ENCODE data around the gene DEPP1. TPM values are rescaled to one million over a fixed set of nuclear protein-coding genes. Genes with fewer than 3 reads are reported as not detected.
A peak's percentile ranks its signal among the peaks of the same experiment; 100 is the strongest.

DEPP1 gene
- total RNA-seq, 1 experiment from 2014 or later = 3.8 TPM

DNA sequence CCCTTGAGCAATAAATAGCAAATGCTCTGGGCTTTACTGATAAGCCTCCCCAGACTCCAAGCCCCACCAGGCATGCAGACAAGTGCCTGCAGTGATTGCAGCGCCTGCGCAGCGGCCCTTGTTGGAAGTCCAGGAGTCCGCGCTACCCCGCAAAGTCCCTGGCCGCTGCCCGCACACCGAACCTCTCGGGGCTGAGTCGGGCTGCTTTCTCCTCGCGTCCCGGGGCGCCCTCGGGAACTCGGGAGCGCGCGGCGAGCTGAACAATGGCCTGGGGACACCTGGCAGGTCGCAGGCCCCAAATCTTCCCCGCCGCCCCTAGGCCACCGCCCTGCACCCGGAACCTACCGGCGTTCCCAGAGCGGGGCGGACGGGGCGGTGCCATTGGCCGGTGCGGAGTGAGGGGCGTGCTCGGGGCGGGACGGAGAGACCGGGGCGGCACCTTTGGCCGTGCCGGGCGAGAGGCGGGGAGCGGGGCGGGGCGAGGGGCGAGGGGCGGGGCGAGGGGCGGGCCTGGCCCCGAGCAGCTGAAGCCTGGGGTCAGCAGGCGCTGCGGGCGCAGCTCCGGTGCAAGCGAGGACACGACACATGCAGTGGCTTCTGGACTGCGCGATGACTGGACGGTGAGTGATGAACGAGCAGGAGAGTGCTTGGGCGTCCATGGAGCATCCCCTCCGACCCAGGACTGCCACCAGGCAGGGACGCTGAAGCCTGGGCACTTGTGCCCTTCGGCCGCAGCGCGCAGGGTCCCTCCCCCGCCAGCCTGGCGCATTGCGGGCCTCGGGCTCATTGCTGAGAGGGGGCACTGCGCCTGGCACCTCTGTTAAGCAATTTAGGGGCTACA, 19.1 kb downstream of the DEPP1 start, which contains the start of gene RASSF4:
RASSF4 (plus strand) TSS at position 556 of the 841 bp plus-strand sequence. CDS start 10,401 bp downstream, outside the sequence.
- Histone ChIP-seq H2AFZ (ENCODE audit: low read depth, low read length, poor library complexity, severe bottlenecking) (peak within 1 kb of the TSS; percentile 35), H3K27me3 (ENCODE audit: insufficient read depth, low read length) (no peaks in the 10 kb centered on the region), H4K20me1 (ENCODE audit: insufficient read depth) (no peaks in the 10 kb centered on the region), H3K9me3 (ENCODE audit: control insufficient read depth in 1 of 2, insufficient read depth in 1 of 2, low read depth in 1 of 2, low read length in 2 of 2) (no peaks in the 10 kb centered on the region), H3K4me1 (ENCODE audit: control insufficient read depth in 1 of 2, insufficient read depth in 2 of 2, low read length in 2 of 2) (peaks cover 3 to 17% of the 10 kb centered on the region in 2 experiments; a peak in 3 of 4 replicates), H3K9ac (ENCODE audit: low read length) (peak within 1 kb of the TSS; percentile 79), H3K9me2 (ENCODE audit: insufficient read depth) (no peaks in the 10 kb centered on the region), H3K4me2 (ENCODE audit: low read length) (peak within 1 kb of the TSS; percentile 98), H3K36me3 (ENCODE audit: control insufficient read depth in 1 of 2, insufficient read depth in 2 of 2, low read length in 2 of 2) (no peaks in the 10 kb centered on the region), H3K4me3 (replicated peaks in 1 of 2; ENCODE audit: low read depth in 1 of 2, low read length in 2 of 2) (peak within 1 kb of the TSS; percentile 75 to 92), H3K27ac (ENCODE audit: low read depth, low read length) (peak within 1 kb of the TSS; percentile 50), H3K79me2 (ENCODE audit: insufficient read depth, low read length) (no peaks in the 10 kb centered on the region)
- peak; percentile 90 for TF ChIP-seq POLR2AphosphoS5 (IDR thresholded peaks at IDR 0.05; ENCODE audit: low read depth, low read length)
- TF ChIP-seq TCF7L2 (IDR thresholded peaks at IDR 0.05; ENCODE audit: borderline replicate concordance, extremely low read depth, insufficient read depth, insufficient read length) = peak; percentile 32
- peak; percentile 85 for TF ChIP-seq ZFX (IDR thresholded peaks at IDR 0.05)
- TF ChIP-seq EGR1 (IDR thresholded peaks at IDR 0.05; ENCODE audit: low read depth) = no peak
- no peak for TF ChIP-seq FOSL1 (IDR thresholded peaks at IDR 0.05; ENCODE audit: low read depth)
- TF ChIP-seq SIN3A (IDR thresholded peaks at IDR 0.05; ENCODE audit: low read depth) = no peak
- peak; percentile 44 for TF ChIP-seq POLR2A (IDR thresholded peaks at IDR 0.05; ENCODE audit: borderline replicate concordance, extremely low read depth, insufficient read depth, insufficient read length)
- peak; percentile 37 for TF ChIP-seq YY1 (IDR thresholded peaks at IDR 0.05; ENCODE audit: extremely low read depth, insufficient replicate concordance, low read depth, low read length)
- intact Hi-C loops (cut with micrococcal nuclease) = loop anchor here (1.0 kb wide), 1 partner anchor 19 kb away; the partner anchor contains the start of gene DEPP1
- peak; percentile 52 for DNase-seq (ENCODE audit: low read depth, low spot score)
- POLR2A ChIA-PET = no interaction called here
- peak; percentile 100 for ATAC-seq
- RAD21 ChIA-PET (ENCODE audit: low non-redundant PET in 1 of 2, low total read pairs in 2 of 2, uncharacterized antibody in 2 of 2, unreplicated experiment in 2 of 2) = interaction anchor here in 1 of 2 experiments (1.0 kb wide), 1 partner anchor 26 kb away, joined by 3 read pairs; no protein-coding TSS in a partner anchor
- TSS peak; percentile 81 for BruUV-seq (replicated peaks)
- CTCF ChIA-PET = interaction anchor here (1.7 kb wide), 1 partner anchor 27 kb away, joined by 4 read pairs; no protein-coding TSS in a partner anchor

DNA sequence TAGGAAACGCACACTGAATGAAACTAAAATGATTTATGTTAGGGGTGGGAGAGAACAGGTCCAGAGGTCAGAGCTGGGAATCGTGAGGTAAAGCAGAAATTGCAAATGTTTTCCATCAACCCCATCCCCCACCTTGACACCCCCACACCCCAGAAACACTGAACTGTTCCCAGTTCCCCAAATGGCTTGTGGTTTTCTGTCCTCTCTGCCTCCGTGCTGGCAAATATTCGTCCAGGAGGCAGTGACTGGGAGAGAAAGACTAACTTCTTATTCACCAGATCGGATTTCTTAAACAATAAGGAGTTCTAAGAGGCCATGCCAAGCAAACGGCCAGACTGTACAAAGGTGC, 19.7 kb downstream of the DEPP1 start:
- Histone ChIP-seq H3K36me3 (ENCODE audit: control insufficient read depth in 1 of 2, insufficient read depth in 2 of 2, low read length in 2 of 2) (no peaks in the 10 kb centered on the region), H3K4me2 (ENCODE audit: low read length) (peak overlapping the region; percentile 98), H3K4me3 (replicated peaks in 1 of 2; ENCODE audit: low read depth in 1 of 2, low read length in 2 of 2) (peak overlapping the region; percentile 75 to 92), H2AFZ (ENCODE audit: low read depth, low read length, poor library complexity, severe bottlenecking) (no peak overlapping the region), H3K9me3 (ENCODE audit: control insufficient read depth in 1 of 2, insufficient read depth in 1 of 2, low read depth in 1 of 2, low read length in 2 of 2) (no peaks in the 10 kb centered on the region), H3K27me3 (ENCODE audit: insufficient read depth, low read length) (no peaks in the 10 kb centered on the region), H3K27ac (ENCODE audit: low read depth, low read length) (peak overlapping the region; percentile 50), H4K20me1 (ENCODE audit: insufficient read depth) (no peaks in the 10 kb centered on the region), H3K4me1 (ENCODE audit: control insufficient read depth in 1 of 2, insufficient read depth in 2 of 2, low read length in 2 of 2) (peaks cover 3 to 17% of the 10 kb centered on the region in 2 experiments; a peak in 3 of 4 replicates), H3K9me2 (ENCODE audit: insufficient read depth) (no peaks in the 10 kb centered on the region), H3K9ac (ENCODE audit: low read length) (peak overlapping the region; percentile 79), H3K79me2 (ENCODE audit: insufficient read depth, low read length) (no peaks in the 10 kb centered on the region)
- no TSS peak for BruUV-seq (replicated peaks)
- ATAC-seq = no peak
- RAD21 ChIA-PET (ENCODE audit: low non-redundant PET in 1 of 2, low total read pairs in 2 of 2, uncharacterized antibody in 2 of 2, unreplicated experiment in 2 of 2) = interaction anchor here in 1 of 2 experiments (1.0 kb wide), 1 partner anchor 26 kb away, joined by 3 read pairs; no protein-coding TSS in a partner anchor
- POLR2A ChIA-PET = no interaction called here
- CTCF ChIA-PET = interaction anchor here (1.7 kb wide), 1 partner anchor 26 kb away, joined by 4 read pairs; no protein-coding TSS in a partner anchor
- intact Hi-C loops (cut with micrococcal nuclease) = loop anchor here (1.0 kb wide), 1 partner anchor 19 kb away; the partner anchor contains the start of gene DEPP1
- no peak for DNase-seq (ENCODE audit: low read depth, low spot score)
- TF ChIP-seq EGR1 (IDR thresholded peaks at IDR 0.05; ENCODE audit: low read depth) (no peak), CEBPB (IDR thresholded peaks at IDR 0.05; ENCODE audit: low read depth) (no peak), ELF1 (IDR thresholded peaks at IDR 0.05; ENCODE audit: borderline replicate concordance, low read depth) (no peak), SP1 (IDR thresholded peaks at IDR 0.05; ENCODE audit: low read depth) (no peak), JUND (IDR thresholded peaks at IDR 0.05) (no peak), SRF (IDR thresholded peaks at IDR 0.05; ENCODE audit: low read depth) (no peak), RAD21 (IDR thresholded peaks at IDR 0.05; ENCODE audit: low read depth) (no peak)
- TF ChIP-seq, protein P1, sequence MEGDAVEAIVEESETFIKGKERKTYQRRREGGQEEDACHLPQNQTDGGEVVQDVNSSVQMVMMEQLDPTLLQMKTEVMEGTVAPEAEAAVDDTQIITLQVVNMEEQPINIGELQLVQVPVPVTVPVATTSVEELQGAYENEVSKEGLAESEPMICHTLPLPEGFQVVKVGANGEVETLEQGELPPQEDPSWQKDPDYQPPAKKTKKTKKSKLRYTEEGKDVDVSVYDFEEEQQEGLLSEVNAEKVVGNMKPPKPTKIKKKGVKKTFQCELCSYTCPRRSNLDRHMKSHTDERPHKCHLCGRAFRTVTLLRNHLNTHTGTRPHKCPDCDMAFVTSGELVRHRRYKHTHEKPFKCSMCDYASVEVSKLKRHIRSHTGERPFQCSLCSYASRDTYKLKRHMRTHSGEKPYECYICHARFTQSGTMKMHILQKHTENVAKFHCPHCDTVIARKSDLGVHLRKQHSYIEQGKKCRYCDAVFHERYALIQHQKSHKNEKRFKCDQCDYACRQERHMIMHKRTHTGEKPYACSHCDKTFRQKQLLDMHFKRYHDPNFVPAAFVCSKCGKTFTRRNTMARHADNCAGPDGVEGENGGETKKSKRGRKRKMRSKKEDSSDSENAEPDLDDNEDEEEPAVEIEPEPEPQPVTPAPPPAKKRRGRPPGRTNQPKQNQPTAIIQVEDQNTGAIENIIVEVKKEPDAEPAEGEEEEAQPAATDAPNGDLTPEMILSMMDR (IDR thresholded peaks at IDR 0.05 in 2 of 3, conservative IDR thresholded peaks at IDR 0.05 in 1 of 3; ENCODE audit: borderline replicate concordance in 1 of 3, insufficient read depth in 1 of 3, low read depth in 2 of 3, low read length in 2 of 3) = no peak
- TF ChIP-seq, protein P2, sequence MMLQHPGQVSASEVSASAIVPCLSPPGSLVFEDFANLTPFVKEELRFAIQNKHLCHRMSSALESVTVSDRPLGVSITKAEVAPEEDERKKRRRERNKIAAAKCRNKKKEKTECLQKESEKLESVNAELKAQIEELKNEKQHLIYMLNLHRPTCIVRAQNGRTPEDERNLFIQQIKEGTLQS (IDR thresholded peaks at IDR 0.05) = no peak
